GM21515 (cell line): ENCODE results near the gene COL12A1.

ENCODE experiments used
- ATAC-seq: cut with Tn5 transposase; IDR thresholded peaks from one replicate; pipeline ENCODE4 v1.9.1; 2021; ENCODE audit not compliant: unreplicated experiment

Gene COL12A1

DNA sequence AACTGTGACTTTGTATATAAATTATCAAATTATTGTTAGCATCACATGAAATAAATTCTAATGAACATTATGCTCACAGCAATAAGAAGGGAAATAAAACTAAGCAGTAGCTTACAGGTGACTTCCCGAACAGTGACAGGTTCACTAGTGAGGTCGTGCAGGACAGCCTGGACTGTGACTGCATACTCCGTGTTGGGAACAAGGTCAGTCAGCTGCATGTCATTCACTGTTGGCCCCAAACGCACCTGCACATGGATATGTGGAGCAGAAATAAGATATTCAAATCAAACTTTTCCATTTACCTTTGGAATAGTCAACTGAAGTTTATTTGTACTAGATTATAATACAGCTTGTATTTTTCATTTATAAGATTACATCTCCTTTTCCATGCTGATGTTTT, 60.6 kb downstream of the COL12A1 start:
- no peak for ATAC-seq

DNA sequence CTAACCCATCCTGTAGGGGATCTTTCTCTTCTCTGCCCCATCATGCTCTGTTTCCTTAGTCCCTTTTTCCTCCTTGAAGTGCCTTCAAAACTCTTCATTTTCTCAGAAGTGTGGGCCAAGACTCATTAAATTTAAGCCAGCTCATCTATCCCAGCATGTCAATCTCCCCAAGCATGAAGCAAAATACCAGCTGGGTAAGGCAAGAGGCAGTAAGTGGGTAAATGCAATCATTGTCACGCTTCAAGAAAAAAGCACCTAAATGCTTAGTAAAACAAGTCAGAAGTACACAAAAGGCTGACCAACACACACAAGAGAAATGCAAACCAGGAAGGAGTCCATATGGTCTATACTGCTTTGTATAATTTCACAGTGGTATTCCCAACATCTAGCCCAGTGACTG, 61.5 kb downstream of the COL12A1 start:
- no peak for ATAC-seq

DNA sequence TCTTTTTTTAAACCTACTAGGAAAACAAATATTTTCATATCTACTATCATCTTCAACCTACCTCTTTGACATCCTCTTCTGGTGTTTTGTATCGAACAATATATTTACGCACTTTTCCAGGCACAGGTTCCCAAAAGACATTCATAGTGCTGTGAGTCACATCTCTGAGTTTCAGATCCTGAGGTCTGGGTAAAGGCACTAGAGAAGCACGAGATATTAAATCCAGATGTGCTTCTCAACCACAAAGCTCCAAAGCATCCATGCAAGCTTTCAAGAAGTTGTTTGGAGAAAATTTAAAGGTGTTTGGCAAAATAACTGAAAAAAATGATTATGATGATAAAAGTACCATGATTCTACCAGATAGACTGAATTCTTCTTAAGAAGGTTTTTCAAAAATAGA, 62.7 kb downstream of the COL12A1 start:
- no peak for ATAC-seq

DNA sequence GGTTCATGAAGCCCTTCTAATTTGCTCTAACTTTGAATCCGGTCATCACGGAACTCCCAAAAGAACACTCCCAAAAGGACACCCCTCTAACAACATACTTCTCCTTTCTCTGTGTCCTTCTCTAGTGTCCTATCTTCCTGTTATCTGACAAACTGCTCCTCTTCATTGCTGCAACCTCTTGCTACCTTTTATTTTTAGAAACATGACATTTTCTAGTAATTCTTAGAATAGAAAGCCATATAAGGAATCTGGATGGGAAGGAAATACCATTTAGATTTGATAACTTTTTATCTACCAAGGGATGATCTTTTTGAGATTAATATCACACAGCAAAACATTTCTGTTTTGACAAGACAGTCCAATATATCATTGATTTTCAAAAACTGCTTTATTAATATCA, 63.1 kb downstream of the COL12A1 start:
- ATAC-seq, result no peak

DNA sequence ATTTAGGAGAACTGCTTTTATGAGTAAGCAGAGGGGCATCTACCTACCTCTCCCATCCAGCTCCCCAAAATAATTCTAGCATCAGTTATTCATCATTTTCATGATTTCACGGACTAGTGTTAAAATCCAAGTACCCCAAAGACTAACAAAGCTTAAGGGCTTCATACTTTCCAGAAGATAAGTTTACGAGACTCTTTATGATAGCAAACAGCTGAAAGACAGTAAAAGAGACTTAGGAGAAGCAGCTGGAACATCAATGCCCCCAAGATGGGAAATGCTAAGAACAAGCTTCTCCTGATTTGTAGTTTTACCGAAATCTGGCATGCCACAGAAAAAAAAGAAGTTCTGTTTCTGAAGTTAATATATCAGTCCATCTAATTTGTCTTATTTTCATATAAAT, 70.0 kb downstream of the COL12A1 start:
- ATAC-seq, result no peak

DNA sequence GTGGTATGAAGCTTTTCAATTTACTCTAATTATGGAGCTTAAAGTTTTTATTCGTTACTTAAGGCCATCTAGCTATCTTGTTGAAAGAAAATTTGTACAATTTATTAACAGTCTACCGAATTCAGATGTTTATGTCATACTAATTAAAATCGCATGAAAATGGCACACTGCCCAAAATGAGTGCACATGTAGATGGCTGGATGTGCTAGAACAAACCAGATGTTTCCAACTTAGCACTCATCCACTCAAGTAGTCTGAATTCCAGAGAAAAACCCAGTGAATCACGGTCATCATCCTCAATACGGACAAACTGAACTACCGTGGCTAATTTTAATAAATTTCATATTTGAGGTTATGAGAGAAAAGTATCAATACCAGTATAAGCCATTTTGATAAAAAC, 70.4 kb downstream of the COL12A1 start:
- no peak for ATAC-seq

DNA sequence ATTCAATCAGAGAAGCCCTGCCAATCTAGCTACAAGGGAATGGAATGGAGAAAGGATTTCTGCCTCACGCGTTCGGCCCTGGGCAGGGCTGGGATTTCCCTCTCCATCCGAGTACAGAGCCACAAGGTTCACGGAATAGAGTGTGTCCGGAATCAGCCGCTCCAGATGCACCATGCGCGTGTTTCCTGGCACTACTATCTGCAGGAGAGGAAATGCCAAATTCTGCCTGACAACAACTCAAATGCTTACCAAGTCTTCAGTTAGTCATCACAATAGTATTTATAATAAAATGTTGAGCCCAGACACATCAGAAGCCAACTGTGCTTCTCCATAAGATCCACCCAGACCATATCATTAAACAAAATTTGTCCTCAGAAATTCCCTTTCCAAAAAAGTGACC, 75.1 kb downstream of the COL12A1 start:
- no peak for ATAC-seq

DNA sequence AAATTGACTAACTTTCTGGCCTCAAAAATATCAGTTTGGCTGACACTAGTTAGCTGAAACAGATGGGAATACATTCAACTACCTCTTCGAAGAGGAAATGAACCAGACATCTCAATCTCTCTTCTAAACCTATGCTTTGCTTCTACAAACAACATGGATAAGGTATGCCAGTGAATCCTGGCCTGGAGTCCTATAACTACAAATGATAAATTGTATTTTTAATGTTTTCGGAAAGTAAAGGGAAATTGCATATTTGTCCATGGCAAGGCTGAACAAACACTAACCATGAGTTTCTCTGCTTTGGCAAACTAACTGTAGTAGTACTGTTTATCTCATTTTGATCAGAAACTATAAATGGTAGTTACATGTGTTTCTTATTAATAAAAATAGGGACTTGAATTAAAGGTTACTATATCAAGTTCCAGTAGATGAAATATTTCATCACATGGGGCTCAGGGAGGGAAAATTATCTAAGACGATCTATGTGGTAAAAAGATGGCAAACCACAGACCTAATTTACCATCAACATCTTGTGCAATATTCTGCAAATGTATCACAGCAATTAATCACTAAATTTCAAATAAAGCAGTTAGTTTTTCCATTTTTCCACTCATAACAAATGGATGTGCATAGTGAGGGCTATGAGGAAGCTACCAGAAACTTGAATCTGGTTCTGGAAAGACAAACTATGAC, 76.8 kb downstream of the COL12A1 start:
- ATAC-seq, result no peak

DNA sequence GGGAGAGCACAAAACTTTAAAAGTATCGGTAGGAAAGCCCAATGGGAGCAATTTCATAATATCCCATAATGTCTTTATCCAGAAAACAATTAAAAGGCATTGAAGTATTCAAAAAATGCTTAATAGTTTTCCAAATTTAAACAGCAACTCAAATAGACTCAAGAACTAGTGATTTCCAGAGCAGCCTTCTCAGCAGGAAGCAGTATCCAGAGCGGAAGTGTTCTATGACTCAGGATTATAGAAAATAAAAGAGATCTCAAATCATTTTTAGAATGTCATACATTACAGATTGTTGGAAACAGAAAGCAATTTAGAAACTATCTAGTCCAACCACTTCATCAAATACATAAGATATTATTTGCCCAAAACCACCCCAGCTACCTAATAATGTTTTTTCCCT, 79.3 kb downstream of the COL12A1 start:
- ATAC-seq, result no peak

DNA sequence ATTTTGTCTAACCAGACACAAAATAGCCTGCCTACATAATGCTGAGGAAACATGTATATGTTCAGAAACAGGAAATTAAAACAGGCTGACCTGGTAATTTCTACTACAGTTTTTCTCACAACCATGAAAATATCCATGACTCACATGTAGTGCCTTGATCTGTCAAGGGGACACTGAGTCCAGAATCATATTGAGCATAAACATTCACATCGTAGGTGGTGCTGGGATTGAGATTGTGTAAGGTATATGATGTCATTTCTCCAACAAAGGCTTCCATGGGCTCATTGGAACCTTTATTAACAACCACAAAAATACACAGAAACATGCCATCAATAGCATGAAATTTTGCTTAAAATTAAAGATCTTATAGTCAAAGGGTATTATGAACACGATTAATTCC, 80.9 kb downstream of the COL12A1 start:
- ATAC-seq, result no peak

DNA sequence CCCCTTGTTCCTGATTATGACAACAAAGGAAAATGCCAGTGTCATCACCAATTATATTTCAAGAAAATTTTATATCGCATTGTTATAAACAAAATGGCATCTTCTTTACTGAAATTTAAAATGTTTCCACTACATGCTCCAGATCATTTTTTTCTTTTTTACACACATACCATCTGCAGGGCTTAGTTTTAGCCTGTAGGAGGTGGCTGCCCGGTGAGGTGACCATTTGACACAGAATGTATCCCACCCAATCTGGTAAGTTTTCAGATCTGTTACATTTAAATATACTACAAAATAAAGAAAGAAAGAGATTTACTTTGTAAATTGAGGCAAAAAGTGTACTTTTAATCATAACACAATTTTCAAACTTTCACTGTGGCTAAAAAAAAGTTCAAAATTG, 81.8 kb downstream of the COL12A1 start:
- ATAC-seq, result no peak

DNA sequence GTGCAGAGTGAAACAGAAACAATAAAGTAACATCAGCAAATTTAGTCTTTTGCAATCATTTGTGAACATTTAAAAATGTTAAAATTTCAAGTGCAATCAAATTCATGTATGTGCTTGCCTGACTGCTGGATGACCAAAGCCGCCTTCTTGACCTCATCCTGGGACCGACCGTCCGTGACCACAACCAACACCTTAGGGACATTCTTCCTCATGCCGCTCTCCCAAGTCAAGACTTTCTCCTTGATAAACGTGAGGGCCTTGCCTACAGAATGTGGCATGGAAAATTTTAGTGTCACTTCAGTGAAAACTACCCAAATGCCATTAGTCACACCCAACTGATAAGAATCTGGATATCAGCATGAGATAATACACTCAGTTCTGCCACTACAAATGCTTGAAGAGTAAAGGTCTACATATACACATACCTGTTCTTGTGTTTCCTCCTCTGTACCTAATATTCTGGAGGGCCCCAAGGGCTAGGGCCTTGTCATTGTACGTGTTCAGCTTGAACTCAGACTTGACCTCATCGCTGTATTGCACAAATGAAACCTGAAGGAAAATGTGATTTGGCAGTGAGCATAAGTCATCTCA, 86.8 kb downstream of the COL12A1 start:
- ATAC-seq, result no peak

DNA sequence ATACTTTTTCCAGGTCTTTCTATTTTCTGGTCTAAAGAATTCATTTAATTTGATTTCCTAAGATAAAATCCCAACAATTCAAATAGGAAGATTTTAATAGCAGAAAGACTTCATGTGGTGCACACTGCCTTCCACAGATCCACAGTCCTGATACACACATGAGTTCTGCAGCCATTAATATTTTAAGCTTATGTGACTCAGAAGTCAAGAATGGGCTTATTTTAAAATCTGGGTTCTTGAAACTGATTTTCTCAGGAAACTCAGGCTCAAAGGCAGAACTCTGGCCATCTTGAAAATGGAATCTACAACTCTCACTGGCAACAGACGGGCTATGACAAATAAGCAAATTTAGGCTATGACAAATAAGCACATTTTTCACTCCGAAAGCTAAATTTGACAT, 88.2 kb downstream of the COL12A1 start:
- ATAC-seq, result no peak

DNA sequence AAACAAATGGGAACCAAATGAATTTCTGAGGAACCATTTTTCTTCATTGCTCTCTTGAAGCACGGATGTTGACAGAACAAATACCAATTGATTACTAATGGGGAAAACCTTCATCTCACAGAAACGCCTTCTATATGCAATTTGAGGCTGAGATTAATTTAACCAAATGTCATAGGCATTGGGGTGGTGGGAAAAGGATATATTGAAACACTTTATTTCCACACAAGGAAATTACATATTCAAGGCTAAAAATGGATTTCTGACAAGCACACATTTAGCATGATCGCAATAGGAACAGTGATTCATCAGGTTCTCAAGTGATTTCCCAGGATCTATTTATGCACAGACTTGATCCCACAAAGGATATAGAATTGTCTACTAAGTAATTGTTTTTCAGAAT, 88.9 kb downstream of the COL12A1 start:
- ATAC-seq, result no peak

DNA sequence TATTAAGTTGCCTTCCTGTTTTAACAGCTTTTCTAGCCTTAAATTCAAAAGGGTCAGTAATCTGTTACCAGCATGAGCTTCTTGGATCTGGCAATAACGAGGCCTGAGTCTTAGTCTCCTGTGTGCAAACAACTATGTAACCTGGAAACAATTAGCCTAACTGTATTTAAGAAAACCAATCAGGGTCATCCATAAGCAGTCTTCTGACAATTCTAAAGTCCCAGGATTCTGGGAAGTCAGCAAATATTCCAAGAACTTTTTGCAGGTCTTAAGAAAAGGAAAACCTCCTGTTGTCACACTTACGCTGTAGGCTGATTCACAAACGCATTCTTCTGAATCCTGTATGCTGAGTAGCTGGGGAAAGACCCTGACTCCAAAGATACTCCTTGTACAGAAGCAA, 90.4 kb downstream of the COL12A1 start:
- no peak for ATAC-seq

DNA sequence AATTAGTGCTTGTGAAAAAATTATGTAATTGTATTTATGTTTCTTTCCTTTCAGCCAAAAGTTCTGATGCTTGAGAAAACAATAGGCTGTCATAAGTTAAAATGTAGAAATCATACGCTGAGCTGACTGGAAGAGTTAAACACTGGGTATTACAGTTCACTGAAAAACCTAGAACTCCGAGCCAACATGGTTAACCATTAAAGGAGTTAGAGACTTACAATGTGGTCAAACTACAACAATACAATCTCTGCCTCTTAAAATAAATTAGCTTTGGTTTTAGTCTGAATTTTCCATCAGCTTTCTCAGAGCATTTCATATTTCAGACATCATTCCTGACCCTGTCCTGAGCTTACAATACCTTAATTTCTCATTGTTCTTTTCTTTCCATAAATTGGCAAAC, 91.0 kb downstream of the COL12A1 start:
- ATAC-seq, result no peak

DNA sequence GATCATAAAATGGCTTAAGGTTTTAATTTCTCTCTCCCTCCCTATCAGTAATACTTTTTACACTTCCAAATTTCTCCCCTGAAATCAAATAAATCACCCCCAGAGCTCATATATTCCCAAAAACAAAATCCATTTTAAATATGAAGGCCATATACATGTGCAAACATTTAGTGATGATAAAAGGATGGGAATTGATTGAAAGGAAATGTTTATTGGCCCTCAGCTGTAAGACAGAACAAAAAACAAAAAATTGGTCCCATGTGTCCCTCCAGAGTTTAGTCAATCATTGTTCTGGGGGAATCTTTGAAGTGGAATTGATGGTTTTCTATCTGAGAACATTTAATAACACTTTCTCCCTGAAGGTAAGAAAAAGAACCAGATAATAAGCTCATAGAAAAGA, 91.7 kb downstream of the COL12A1 start:
- no peak for ATAC-seq

DNA sequence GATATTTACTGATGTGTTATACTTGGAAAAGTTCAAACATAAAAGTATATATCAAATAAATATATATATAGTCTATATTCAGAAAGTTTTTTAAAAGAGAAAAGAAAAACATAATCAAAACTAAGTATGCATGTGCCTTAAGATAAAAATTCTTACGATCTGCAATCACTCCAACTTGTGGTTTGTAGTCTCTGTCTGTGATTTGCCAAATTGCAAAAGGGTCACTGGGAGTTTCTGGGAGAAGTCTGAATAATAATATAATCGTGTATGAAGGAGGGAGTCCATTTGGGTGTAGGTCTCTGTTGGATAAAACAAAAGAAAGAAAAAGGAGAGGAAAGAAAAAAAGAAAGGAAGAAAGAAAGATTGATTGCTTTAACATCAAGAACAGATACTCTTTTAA, 92.4 kb downstream of the COL12A1 start:
- ATAC-seq, result no peak

DNA sequence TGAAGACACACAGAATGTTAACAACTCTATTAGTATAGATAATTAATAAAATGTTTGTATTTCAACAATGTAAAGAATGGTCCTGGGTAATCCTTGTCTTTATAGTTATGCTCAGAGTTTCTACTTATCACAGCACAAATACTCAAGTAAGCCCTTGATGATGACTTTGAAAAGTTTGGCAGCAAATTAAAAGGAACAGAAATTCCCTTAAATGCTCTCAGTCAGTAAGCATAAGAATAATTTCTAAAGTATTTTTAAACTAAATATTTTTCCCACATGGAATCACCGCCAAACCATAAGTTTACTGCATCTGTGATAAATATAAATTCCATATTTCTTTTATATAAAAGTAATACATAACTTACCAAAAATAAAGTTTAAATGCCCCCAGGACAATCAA, 96.1 kb downstream of the COL12A1 start:
- ATAC-seq, result no peak

DNA sequence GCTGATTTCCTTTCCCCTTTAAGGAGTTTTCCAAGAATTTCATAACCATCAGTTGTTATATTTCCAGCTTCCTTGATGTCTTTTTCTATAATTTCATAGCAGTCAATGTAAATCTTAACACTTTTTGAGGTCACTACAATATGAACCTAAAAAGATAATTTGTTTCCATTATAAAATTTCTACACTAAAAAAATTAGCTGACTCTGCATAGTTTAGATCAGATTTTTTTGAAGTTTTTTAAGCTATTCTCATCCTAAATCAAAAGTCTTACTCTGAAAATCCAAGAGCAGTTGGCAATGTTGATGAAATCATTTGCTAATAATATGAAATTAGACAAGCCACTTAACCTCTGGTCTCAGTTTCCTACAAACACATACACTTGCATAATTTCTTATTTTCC, 96.8 kb downstream of the COL12A1 start:
- ATAC-seq, result no peak

DNA sequence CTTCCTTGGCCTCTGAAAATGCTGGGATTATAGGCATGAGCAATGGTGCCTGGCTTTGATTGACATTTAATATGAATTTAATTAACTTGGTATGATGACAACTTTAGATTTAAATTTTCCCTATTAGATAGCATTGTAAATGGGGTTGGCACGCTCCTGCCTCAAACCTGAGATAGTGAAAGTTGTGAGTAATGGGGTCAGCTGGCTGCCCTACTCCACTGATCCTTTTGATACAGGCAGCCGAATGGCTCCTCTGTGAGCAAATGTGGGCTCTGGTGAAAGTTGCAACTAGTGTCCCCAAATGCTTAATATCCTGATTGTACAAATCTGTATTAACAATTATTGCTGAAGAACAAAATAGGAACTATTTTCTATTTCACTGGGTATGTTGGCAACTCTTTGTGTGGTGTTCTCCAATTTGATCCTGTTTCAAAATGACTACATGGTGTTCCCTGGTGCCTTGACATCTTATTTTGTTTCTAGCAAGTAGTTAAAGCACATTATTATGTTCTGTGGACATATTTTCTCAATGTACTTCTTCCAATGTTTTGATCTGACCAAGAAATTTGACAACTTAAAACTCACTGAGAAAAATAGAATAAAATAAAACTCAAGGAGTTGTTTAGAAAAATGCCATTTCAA, 97.4 kb downstream of the COL12A1 start:
- no peak for ATAC-seq

DNA sequence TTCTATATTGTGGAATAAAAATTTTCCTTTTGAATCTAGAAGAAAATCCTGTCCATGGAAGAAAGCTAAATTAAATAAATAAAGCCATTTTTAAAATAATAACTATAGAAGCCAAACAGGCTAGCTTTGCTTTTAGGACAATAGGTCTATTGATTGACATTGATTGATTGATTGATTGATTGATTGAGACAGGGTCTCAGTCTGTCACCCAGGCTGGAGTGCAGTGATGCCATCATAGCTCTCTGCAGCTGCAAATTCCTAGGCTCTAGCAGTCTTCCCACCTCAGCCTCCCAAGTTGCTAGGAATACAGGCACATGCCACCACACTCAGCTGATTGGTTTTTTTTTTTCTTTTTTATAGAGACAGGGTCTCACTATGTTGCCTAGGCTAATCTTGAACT, 97.9 kb downstream of the COL12A1 start:
- no peak for ATAC-seq

DNA sequence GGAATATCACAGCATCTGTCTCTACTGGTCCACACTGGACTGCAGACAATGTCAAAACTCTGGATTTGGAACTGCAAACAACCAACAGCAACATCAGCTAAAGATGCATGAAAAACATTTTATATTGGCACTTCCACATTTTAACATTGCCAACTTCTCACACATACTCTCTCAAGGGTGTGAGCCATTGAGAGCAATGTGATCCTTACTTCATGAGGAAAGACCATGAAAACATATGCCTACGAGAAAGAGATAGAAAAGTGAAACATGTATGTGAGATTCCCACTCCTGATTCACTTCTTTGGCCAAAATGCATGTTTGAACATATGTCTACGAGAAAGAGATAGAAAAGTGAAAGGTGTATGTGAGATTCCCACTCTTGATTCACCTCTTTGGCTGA, 99.4 kb downstream of the COL12A1 start:
- ATAC-seq, result no peak
